NCI-H2196 (cell line): ENCODE results near the gene C12orf60.

Experiments used
- DNase-seq: peaks from one replicate; lab custom pipeline; 2025; ENCODE audit not compliant: unreplicated experiment; lab: John Stamatoyannopoulos, UW

Gene C12orf60

DNA sequence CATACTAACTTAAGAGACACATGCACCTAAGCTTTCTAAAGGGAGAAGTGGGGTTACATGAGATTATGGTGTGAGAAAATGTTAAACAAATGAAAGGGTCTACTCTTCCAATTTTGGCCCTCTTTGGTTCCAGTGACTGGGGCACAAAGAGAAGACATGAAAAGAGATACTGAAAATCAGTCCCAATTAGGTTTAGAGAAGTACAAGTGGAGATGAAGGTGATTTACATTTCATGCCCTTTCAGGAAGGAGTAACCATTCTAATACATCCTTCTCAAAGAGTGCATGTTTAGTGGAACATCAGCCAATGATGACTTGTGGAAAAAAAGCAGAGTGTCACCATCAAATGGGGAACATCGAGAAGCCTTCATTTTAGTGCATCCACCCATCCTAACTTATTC lies 67.8 kb downstream of the C12orf60 start:
- no peak for DNase-seq

DNA sequence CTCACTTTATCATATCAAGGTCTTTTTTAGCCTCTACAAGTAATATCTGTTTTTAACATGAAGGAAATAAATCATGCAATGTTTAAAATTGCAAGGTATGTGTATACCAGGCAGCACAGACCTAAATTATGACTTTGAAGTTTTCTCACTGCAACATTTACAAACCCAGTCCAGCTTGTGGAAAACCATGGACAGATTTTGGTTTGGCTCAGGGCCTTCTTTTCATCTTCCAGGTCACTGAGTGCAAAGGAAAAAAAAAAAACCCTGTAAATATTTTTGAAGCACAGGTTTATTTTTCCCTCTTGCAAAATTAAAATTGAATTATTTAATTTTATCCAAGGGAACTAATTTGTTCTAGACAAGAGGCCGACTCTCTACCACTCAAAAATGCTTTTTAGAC lies 68.4 kb downstream of the C12orf60 start:
- no peak for DNase-seq

DNA sequence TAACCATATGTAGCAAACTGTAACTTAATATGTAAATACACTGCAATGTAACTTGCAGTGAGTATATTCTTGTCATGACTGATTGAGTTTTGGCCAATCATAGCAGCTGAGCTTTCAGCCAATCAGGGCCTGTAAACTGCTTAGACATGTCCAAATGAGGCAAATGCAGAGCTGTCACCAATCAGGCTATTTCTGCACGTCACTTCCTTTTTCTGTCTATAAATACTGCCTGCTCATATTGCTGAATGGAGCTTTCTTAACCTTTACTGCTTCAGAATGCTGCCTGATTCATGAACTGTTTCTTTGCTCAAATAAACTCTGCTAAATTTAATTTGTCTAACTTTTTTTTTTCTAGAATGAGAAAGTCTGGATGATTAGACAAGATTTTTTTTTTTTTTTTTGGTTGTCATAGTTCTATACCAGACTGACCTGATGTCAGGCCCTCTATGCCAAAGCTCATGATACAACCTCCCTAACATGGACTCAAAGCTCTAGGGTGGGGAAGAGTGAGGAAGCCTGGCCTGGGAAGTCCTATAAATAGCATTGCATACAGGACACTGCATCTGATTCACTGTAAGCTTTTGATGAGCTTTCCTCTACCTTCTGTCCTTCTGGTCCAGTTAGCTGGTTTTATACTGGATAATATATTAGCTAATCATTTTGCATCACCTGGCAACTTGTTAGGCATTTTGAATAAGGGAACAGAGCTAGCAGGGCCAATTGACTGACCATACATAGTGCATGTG lies 70.1 kb downstream of the C12orf60 start:
- no peak for DNase-seq
